Stimulated activated CD4-positive, alpha-beta T cell treated with anti-CD3 and anti-CD28 coated beads, Interleukin-1b, Interleukin-23, amount 100 ng/mL, for 48 hours (primary cell): Measurements from ENCODE around the gene DGAT2.

Source experiments
- DNase-seq: peaks from one replicate; pipeline ENCODE4 v3.0.0-alpha.2; 2020

Gene DGAT2

GRCh38 chr11:75802913-75803820 lies 34.6 kb downstream of the DGAT2 start:
- peak; percentile 62 for DNase-seq

- DNase-seq: no peak
These were observed 40.5 kb downstream of the DGAT2 start for GRCh38 chr11:75809111-75809510.

GRCh38 chr11:75809991-75810390 lies 41.4 kb downstream of the DGAT2 start:
- DNase-seq: no peak

- DNase-seq: no peak
These were observed 42.2 kb downstream of the DGAT2 start for GRCh38 chr11:75810637-75811390.

- no peak for DNase-seq
These were observed 42.9 kb downstream of the DGAT2 start for GRCh38 chr11:75811485-75811884.

- DNase-seq: no peak
These were observed 44.0 kb downstream of the DGAT2 start for GRCh38 chr11:75812542-75813040.

- DNase-seq: no peak
These were observed 44.5 kb downstream of the DGAT2 start for GRCh38 chr11:75813124-75813523.

- DNase-seq: no peak
These were observed 45.1 kb downstream of the DGAT2 start for GRCh38 chr11:75813622-75814039.

- no peak for DNase-seq
These were observed 45.7 kb downstream of the DGAT2 start for GRCh38 chr11:75814363-75814676.

GRCh38 chr11:75814677-75815344 lies 46.2 kb downstream of the DGAT2 start, which contains the start of gene UVRAG:
Gene UVRAG (plus strand): TSS chr11:75815210. CDS start chr11:75815408, 198 bp downstream.
- DNase-seq: peak; percentile 97

GRCh38 chr11:75815345-75816168 lies 47.0 kb downstream of the DGAT2 start:
- peak; percentile 32 for DNase-seq

GRCh38 chr11:75816561-75817239 lies 48.1 kb downstream of the DGAT2 start:
- no peak for DNase-seq

GRCh38 chr11:75820645-75821044 lies 52.1 kb downstream of the DGAT2 start:
- no peak for DNase-seq

- no peak for DNase-seq
These were observed 52.6 kb downstream of the DGAT2 start for GRCh38 chr11:75821202-75821601.

GRCh38 chr11:75822541-75822940 lies 54.0 kb downstream of the DGAT2 start:
- no peak for DNase-seq

- no peak for DNase-seq
These were observed 54.8 kb downstream of the DGAT2 start for GRCh38 chr11:75823415-75823814.

- no peak for DNase-seq
These were observed 55.4 kb downstream of the DGAT2 start for GRCh38 chr11:75823946-75824345.

- no peak for DNase-seq
These were observed 58.1 kb downstream of the DGAT2 start for GRCh38 chr11:75826461-75827230.

- DNase-seq: no peak
These were observed 59.0 kb downstream of the DGAT2 start for GRCh38 chr11:75827562-75827961.

GRCh38 chr11:75831915-75832502 lies 63.4 kb downstream of the DGAT2 start:
- no peak for DNase-seq

- no peak for DNase-seq
These were observed 66.2 kb downstream of the DGAT2 start for GRCh38 chr11:75834728-75835127.
